ENCODE measurements around the gene R3HDM2.

The R3HDM2 gene

DNA sequence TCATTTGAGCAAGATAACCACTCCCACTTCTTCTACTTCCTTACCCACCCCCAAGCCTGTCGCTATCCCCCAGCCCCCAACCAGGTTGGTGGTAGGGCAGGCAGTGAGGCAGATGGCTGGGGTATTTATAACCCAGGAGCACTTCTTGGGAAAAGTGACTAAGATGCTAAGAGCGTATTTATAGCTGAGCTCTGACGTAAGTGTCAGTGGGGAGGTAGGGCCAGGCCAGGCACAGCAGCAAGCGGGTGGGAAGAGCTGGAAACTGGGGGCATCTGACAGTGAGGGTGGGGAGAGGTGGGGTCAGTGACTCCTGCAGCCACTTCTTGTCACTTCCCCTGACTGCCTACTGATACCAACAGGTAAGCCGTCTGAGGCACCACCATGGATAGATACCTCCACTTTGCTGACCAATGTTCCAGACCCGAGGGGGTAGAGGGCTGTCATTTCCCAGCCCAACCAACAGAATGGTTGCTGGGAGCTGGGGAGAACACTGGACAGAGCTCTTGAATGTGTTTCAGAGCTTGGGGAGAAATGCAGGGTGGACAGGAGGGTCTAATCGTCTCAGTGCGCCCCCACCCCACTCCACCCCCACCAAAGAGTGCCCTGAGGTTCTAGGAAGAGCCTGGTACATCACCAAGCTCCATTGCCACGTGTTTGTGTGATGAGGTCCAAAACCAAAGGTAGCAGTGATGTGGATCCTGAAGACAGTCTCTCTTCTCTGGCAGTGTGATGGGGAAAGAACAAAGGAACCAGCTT, 21.5 kb upstream of the R3HDM2 start:
- TF ChIP-seq EZH2 (IDR thresholded peaks at IDR 0.05; ENCODE audit: borderline replicate concordance, low read length), result no peak
- TF ChIP-seq, protein P1, sequence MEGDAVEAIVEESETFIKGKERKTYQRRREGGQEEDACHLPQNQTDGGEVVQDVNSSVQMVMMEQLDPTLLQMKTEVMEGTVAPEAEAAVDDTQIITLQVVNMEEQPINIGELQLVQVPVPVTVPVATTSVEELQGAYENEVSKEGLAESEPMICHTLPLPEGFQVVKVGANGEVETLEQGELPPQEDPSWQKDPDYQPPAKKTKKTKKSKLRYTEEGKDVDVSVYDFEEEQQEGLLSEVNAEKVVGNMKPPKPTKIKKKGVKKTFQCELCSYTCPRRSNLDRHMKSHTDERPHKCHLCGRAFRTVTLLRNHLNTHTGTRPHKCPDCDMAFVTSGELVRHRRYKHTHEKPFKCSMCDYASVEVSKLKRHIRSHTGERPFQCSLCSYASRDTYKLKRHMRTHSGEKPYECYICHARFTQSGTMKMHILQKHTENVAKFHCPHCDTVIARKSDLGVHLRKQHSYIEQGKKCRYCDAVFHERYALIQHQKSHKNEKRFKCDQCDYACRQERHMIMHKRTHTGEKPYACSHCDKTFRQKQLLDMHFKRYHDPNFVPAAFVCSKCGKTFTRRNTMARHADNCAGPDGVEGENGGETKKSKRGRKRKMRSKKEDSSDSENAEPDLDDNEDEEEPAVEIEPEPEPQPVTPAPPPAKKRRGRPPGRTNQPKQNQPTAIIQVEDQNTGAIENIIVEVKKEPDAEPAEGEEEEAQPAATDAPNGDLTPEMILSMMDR (IDR thresholded peaks at IDR 0.05; ENCODE audit: low read length), result no peak
- no peak overlapping the region for H2AFZ ChIP-seq (ENCODE audit: low read length)
- no peaks in the 10 kb centered on the region for H3K9me2 ChIP-seq (ENCODE audit: low read depth, low read length)
- H3K4me3 ChIP-seq (ENCODE audit: low read depth, low read length, poor library complexity, severe bottlenecking), result no peak overlapping the region
- H3K9ac ChIP-seq (ENCODE audit: low read length), result no peak overlapping the region
- H3K27me3 ChIP-seq (ENCODE audit: insufficient read depth, low read length), result no peaks in the 10 kb centered on the region
- no peak overlapping the region for H3K4me2 ChIP-seq (ENCODE audit: low read length)
- H3K9me3 ChIP-seq (ENCODE audit: low read length), result no peaks in the 10 kb centered on the region
- H4K20me1 ChIP-seq (ENCODE audit: insufficient read depth, low read length), result no peaks in the 10 kb centered on the region
- H3F3A ChIP-seq (ENCODE audit: insufficient read depth, low read length), result no peaks in the 10 kb centered on the region
- H3K4me1 ChIP-seq (ENCODE audit: insufficient read depth, low read length, severe bottlenecking), result peaks cover 10% of the 10 kb centered on the region
- no peak overlapping the region for H3K27ac ChIP-seq (ENCODE audit: low read depth, low read length, poor library complexity, severe bottlenecking)
- H3K36me3 ChIP-seq (ENCODE audit: insufficient read depth, low read length), result no peaks in the 10 kb centered on the region
- H3K79me2 ChIP-seq (ENCODE audit: insufficient read depth, low read length), result no peaks in the 10 kb centered on the region

DNA sequence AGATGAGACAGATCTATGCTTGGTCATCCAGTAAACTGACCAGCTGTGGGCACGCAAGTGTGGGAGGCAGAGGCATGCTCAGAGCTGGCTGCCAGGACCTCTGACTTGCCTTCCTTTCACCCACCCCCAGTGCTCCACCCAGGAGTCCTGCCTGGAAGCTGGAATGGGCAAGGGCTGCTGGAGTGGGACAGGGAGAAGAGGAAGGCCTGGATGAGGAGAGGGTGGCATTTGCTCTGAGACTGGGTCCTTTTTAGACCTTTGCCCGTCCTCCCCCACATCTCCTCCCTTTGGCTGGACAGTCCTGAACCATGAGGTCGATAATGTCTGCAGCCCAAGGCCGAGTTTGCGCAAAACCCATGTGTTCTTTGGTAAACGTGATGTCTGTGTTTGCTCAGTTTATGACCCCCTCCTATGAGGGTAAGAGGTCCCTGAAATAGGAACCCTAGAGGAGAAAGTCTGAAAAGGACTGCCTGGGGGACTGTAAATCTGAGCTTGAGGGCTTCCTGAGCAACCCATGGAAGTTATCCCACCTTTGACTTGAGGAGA, 20.5 kb upstream of the R3HDM2 start:
- no peaks in the 10 kb centered on the region for H3K27me3 ChIP-seq (ENCODE audit: insufficient read depth, low read length)
- H3K9ac ChIP-seq (ENCODE audit: low read length), result no peak overlapping the region
- no peak overlapping the region for H3K4me2 ChIP-seq (ENCODE audit: low read length)
- H4K20me1 ChIP-seq (ENCODE audit: insufficient read depth, low read length), result no peaks in the 10 kb centered on the region
- no peaks in the 10 kb centered on the region for H3F3A ChIP-seq (ENCODE audit: insufficient read depth, low read length)
- peaks cover 9% of the 10 kb centered on the region for H3K4me1 ChIP-seq (ENCODE audit: insufficient read depth, low read length, severe bottlenecking)
- H2AFZ ChIP-seq (ENCODE audit: low read length), result no peak overlapping the region
- no peaks in the 10 kb centered on the region for H3K79me2 ChIP-seq (ENCODE audit: insufficient read depth, low read length)
- H3K27ac ChIP-seq (ENCODE audit: low read depth, low read length, poor library complexity, severe bottlenecking), result no peak overlapping the region
- TF ChIP-seq, protein P1 (IDR thresholded peaks at IDR 0.05; ENCODE audit: low read length), result no peak
- TF ChIP-seq EZH2 (IDR thresholded peaks at IDR 0.05; ENCODE audit: borderline replicate concordance, low read length), result no peak
- H3K9me2 ChIP-seq (ENCODE audit: low read depth, low read length), result no peaks in the 10 kb centered on the region
- H3K9me3 ChIP-seq (ENCODE audit: low read length), result no peaks in the 10 kb centered on the region
- no peak overlapping the region for H3K4me3 ChIP-seq (ENCODE audit: low read depth, low read length, poor library complexity, severe bottlenecking)
- no peaks in the 10 kb centered on the region for H3K36me3 ChIP-seq (ENCODE audit: insufficient read depth, low read length)

DNA sequence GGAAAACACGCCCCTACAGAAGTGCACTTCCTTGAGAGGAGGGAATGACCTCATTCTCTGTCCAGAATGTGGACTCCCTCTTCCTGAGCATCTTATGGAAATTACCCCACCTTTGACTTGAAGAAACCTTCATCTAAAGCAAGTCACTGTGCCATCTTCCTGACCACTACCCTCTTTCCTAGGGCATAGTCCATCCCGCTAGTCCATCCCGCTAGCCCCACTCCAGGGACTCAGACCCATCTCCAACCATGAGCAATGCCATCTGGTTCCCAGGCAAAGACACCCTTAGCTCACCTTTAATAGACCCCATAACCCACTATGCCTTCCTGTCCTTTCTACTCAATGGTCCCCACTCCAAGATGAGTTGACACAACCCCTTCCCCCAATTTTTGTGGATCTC, 19.2 kb upstream of the R3HDM2 start:
- no peak overlapping the region for H3K9ac ChIP-seq (ENCODE audit: low read length)
- H3K36me3 ChIP-seq (ENCODE audit: insufficient read depth, low read length), result no peaks in the 10 kb centered on the region
- H3K27me3 ChIP-seq (ENCODE audit: insufficient read depth, low read length), result no peaks in the 10 kb centered on the region
- no peak overlapping the region for H2AFZ ChIP-seq (ENCODE audit: low read length)
- no peaks in the 10 kb centered on the region for H4K20me1 ChIP-seq (ENCODE audit: insufficient read depth, low read length)
- H3F3A ChIP-seq (ENCODE audit: insufficient read depth, low read length), result no peaks in the 10 kb centered on the region
- no peaks in the 10 kb centered on the region for H3K9me2 ChIP-seq (ENCODE audit: low read depth, low read length)
- no peaks in the 10 kb centered on the region for H3K9me3 ChIP-seq (ENCODE audit: low read length)
- no peak overlapping the region for H3K4me3 ChIP-seq (ENCODE audit: low read depth, low read length, poor library complexity, severe bottlenecking)
- no peaks in the 10 kb centered on the region for H3K4me1 ChIP-seq (ENCODE audit: insufficient read depth, low read length, severe bottlenecking)
- H3K79me2 ChIP-seq (ENCODE audit: insufficient read depth, low read length), result no peaks in the 10 kb centered on the region
- TF ChIP-seq EZH2 (IDR thresholded peaks at IDR 0.05; ENCODE audit: borderline replicate concordance, low read length), result no peak
- TF ChIP-seq, protein P1 (IDR thresholded peaks at IDR 0.05; ENCODE audit: low read length), result no peak
- no peak overlapping the region for H3K4me2 ChIP-seq (ENCODE audit: low read length)
- no peak overlapping the region for H3K27ac ChIP-seq (ENCODE audit: low read depth, low read length, poor library complexity, severe bottlenecking)

Measured in OCI-LY1 (cell line).